H1 (cell line): Measurements from ENCODE around the gene ZNF33A. TPM values are rescaled to one million over a fixed set of nuclear protein-coding genes. Genes with fewer than 3 reads are reported as not detected.

Source experiments
- FOSL1 ChIP-seq: IDR thresholded peaks from 2 replicates; pipeline ENCODE4 v1.6.1; 2011; ENCODE audit warnings: mild to moderate bottlenecking, low read depth, low read length, moderate library complexity; ENCODE audit not compliant: insufficient read depth
- polyA plus RNA-seq, 7 experiments: library from polyadenylated mRNA; depleted of rRNA in 3 of 7; stranded (reverse) in 5 of 7; unstranded in 2 of 7; fragments of >200 nt in 5 of 7; fragments of 200-250 nt in 2 of 7; gene quantifications; 1 replicate in 5 of 7; 2 replicates in 1 of 7; 4 replicates in 1 of 7; pipeline versions ENCODE4 v1.2.1 to v1.2.3, GENCODE V29; 2011 to 2013; ENCODE audit warnings: missing spikeins in 2 of 7, mixed read lengths in 2 of 7
- total RNA-seq: library from RNA; stranded (reverse); fragmentation: NEBNext Ultra II Directional; extraction: Animal tissue kit (Norgen Biotek cat#: 25700); gene quantifications from 2 replicates; pipeline ENCODE4 v1.2.1, GENCODE V29; 2021
- TF ChIP-seq, protein P1 (sequence below): fragments of 300-600 bp; sonication (generic); IDR thresholded peaks from 2 replicates; pipeline ENCODE4 v1.7.1; 2012; ENCODE audit warnings: low read length, moderate library complexity, mild to moderate bottlenecking, inconsistent platforms; ENCODE audit not compliant: insufficient replicate concordance

Gene ZNF33A
- total and polyA plus RNA-seq, 2 of the 8 experiments (the other 6 are each of a cell fraction or from before 2014, with no cell fraction given), result 6.0 to 48.3 TPM

DNA sequence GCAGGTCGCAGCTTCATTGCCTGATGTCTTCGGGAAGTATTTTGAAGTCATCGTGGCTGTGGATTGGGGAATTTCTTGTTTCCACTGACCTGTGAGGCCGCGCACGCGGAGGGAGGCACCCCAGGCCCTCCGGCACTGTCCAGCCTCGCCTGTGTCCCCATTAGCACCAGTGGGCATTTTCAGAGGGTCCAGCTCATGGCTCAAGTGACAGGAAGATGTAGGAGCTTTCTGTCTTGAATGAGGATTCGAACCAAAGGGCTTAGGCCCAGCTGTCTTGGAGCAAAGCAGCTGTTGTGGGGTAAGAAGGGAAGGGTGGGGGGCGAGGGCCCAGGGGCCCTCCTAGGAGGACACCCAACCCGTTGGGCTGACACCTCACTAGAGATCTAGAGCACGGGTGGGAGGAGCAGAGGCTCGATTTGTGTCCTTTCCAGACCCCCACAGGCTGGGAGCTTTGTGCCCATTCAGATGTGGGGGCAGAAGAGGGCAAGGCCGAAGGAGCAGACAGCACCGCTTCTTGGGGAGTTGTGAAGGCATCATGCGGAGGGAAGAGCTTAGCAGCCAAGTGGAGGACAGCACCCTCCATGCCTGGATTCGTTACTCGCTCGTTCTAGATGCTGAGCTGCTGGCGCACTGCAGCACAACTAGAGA, 84.6 kb downstream of the ZNF33A start (continued):
- TF ChIP-seq, protein P1, sequence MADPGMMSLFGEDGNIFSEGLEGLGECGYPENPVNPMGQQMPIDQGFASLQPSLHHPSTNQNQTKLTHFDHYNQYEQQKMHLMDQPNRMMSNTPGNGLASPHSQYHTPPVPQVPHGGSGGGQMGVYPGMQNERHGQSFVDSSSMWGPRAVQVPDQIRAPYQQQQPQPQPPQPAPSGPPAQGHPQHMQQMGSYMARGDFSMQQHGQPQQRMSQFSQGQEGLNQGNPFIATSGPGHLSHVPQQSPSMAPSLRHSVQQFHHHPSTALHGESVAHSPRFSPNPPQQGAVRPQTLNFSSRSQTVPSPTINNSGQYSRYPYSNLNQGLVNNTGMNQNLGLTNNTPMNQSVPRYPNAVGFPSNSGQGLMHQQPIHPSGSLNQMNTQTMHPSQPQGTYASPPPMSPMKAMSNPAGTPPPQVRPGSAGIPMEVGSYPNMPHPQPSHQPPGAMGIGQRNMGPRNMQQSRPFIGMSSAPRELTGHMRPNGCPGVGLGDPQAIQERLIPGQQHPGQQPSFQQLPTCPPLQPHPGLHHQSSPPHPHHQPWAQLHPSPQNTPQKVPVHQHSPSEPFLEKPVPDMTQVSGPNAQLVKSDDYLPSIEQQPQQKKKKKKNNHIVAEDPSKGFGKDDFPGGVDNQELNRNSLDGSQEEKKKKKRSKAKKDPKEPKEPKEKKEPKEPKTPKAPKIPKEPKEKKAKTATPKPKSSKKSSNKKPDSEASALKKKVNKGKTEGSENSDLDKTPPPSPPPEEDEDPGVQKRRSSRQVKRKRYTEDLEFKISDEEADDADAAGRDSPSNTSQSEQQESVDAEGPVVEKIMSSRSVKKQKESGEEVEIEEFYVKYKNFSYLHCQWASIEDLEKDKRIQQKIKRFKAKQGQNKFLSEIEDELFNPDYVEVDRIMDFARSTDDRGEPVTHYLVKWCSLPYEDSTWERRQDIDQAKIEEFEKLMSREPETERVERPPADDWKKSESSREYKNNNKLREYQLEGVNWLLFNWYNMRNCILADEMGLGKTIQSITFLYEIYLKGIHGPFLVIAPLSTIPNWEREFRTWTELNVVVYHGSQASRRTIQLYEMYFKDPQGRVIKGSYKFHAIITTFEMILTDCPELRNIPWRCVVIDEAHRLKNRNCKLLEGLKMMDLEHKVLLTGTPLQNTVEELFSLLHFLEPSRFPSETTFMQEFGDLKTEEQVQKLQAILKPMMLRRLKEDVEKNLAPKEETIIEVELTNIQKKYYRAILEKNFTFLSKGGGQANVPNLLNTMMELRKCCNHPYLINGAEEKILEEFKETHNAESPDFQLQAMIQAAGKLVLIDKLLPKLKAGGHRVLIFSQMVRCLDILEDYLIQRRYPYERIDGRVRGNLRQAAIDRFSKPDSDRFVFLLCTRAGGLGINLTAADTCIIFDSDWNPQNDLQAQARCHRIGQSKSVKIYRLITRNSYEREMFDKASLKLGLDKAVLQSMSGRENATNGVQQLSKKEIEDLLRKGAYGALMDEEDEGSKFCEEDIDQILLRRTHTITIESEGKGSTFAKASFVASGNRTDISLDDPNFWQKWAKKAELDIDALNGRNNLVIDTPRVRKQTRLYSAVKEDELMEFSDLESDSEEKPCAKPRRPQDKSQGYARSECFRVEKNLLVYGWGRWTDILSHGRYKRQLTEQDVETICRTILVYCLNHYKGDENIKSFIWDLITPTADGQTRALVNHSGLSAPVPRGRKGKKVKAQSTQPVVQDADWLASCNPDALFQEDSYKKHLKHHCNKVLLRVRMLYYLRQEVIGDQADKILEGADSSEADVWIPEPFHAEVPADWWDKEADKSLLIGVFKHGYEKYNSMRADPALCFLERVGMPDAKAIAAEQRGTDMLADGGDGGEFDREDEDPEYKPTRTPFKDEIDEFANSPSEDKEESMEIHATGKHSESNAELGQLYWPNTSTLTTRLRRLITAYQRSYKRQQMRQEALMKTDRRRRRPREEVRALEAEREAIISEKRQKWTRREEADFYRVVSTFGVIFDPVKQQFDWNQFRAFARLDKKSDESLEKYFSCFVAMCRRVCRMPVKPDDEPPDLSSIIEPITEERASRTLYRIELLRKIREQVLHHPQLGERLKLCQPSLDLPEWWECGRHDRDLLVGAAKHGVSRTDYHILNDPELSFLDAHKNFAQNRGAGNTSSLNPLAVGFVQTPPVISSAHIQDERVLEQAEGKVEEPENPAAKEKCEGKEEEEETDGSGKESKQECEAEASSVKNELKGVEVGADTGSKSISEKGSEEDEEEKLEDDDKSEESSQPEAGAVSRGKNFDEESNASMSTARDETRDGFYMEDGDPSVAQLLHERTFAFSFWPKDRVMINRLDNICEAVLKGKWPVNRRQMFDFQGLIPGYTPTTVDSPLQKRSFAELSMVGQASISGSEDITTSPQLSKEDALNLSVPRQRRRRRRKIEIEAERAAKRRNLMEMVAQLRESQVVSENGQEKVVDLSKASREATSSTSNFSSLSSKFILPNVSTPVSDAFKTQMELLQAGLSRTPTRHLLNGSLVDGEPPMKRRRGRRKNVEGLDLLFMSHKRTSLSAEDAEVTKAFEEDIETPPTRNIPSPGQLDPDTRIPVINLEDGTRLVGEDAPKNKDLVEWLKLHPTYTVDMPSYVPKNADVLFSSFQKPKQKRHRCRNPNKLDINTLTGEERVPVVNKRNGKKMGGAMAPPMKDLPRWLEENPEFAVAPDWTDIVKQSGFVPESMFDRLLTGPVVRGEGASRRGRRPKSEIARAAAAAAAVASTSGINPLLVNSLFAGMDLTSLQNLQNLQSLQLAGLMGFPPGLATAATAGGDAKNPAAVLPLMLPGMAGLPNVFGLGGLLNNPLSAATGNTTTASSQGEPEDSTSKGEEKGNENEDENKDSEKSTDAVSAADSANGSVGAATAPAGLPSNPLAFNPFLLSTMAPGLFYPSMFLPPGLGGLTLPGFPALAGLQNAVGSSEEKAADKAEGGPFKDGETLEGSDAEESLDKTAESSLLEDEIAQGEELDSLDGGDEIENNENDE, result no peak
- TF ChIP-seq FOSL1, result no peak
